Thyroid gland (tissue), 4 donors: Measurements from ENCODE around the gene RWDD4.

Experiments used
- CTCF ChIP-seq, 6 experiments: fragments of 200-600 bp in 3 of 6; fragments of 450-650 bp in 3 of 6; sonication (generic) in 3 of 6; IDR thresholded peaks; one replicate each; pipeline ENCODE4 v1.5.1; 2016 to 2019; ENCODE audit warnings: antibody characterized with exemption in 6 of 6, mild to moderate bottlenecking in 2 of 6, inconsistent platforms in 1 of 6, moderate library complexity in 1 of 6
- POLR2A ChIP-seq, 2 donors: fragments of 450-650 bp; IDR thresholded peaks; one replicate each; pipeline ENCODE4 v1.6.1; 2017; ENCODE audit warnings: antibody characterized with exemption in 2 of 2, mild to moderate bottlenecking in 2 of 2, moderate library complexity in 1 of 2

- TF ChIP-seq POLR2A (IDR thresholded peaks at IDR 0.05) (no peak), CTCF (IDR thresholded peaks at IDR 0.05) (no peak)
Observed at GRCh38 chr4:183624548-183624947, 34.4 kb downstream of the RWDD4 start.
